Thymus (tissue), 11 donors: ENCODE data around the gene LGALS3BP. TPM values are rescaled to one million over a fixed set of nuclear protein-coding genes. Genes with fewer than 3 reads are reported as not detected.

Experiments used
- DNase-seq, 9 donors: peaks; one replicate each; pipeline ENCODE4 v3.0.0-alpha.2; 2013; ENCODE audit warnings: low spot score in 9 of 9, low read depth in 6 of 9, missing footprints in 1 of 9
- H3K27ac ChIP-seq, 2 donors: one replicate each; pipeline ENCODE4 v1.5.1; 2013; ENCODE audit warnings: control low read depth in 1 of 2, low read depth in 1 of 2, low read length in 1 of 2, mild to moderate bottlenecking in 1 of 2, moderate library complexity in 1 of 2
- H3K27me3 ChIP-seq, 2 donors: one replicate each; pipeline ENCODE4 v1.5.1; 2013; ENCODE audit warnings: low read length in 1 of 2; ENCODE audit not compliant: control insufficient read depth in 2 of 2, insufficient read depth in 1 of 2
- H3K36me3 ChIP-seq, 2 donors: one replicate each; pipeline ENCODE4 v1.5.1; 2013; ENCODE audit warnings: low read length in 1 of 2, mild to moderate bottlenecking in 1 of 2, moderate library complexity in 1 of 2; ENCODE audit not compliant: control insufficient read depth in 2 of 2, insufficient read depth in 2 of 2
- H3K4me1 ChIP-seq, 2 donors: one replicate each; pipeline ENCODE4 v1.5.1; 2013; ENCODE audit warnings: low read length in 2 of 2; ENCODE audit not compliant: control insufficient read depth in 2 of 2, insufficient read depth in 2 of 2
- H3K4me3 ChIP-seq, 2 donors: one replicate each; pipeline ENCODE4 v1.5.1; 2013; ENCODE audit warnings: low read length in 2 of 2, control low read depth in 1 of 2, mild to moderate bottlenecking in 1 of 2
- H3K9me3 ChIP-seq, 2 donors: one replicate each; pipeline ENCODE4 v1.5.1; 2013; ENCODE audit warnings: low read length in 1 of 2, mild to moderate bottlenecking in 1 of 2; ENCODE audit not compliant: control insufficient read depth in 2 of 2, insufficient read depth in 1 of 2
- WGBS: extraction: QIAGEN DNeasy Blood & Tissue Kit; methylation state at CpG from one replicate; pipeline ENCODE4 v1.1.7; 2013; 5-methylcytosine and 5-hydroxymethylcytosine counted together
- polyA plus RNA-seq: library from polyadenylated mRNA; stranded (reverse); fragments of 200-250 nt; gene quantifications from one replicate; pipeline ENCODE4 v1.2.3, GENCODE V29; 2013
- total RNA-seq: library from RNA; stranded (reverse); fragments of 120-200 nt; gene quantifications from one replicate; pipeline ENCODE4 v1.2.4, GENCODE V29; 2013
- donor health status: healthy.

LGALS3BP gene
- total and polyA plus RNA-seq, 2 donors: 66.1 to 81.3 TPM

DNA sequence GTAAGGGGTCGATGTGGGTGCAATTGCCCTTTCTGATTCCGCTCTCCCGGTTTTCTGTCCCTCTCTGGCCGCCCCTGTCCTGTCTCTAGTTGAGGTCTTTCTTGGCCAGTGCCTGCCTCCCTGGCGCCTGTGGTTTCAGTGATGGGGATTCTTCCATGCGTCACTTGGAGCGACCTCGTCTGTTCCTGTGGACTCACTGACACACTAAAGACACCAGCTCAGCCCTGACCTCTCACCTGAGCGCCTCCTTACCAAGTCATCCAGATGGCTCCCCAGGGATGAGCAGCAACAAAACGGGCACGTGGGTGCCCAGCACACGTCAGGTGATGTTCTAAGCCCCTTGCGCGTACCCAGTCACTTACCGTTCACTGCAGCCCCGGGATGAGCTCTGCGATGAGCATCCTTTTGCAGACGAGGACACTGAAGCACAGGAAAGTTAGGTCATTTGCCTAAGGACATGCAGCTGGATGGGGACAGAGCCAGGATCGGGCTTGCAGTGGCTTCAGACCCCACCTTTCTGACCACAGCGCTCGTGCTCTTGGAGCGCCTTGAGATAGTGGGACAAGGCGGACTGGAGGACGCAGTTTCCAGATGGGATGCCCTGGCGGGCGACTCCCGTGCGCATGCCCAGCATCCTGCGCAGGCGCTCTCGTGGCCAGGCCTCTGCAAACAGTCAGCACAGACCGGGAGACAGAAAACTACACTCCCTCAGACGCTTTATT, 11.5 kb upstream of the LGALS3BP start:
- H3K4me1 ChIP-seq: peaks cover 3 to 8% of the 10 kb centered on the region in 2 donors
- H3K36me3 ChIP-seq: peaks cover 58 to 62% of the 10 kb centered on the region in 2 donors
- 98% methylated on average over 33 of the region's 33 CpGs for WGBS
- no peak for DNase-seq
- H3K27ac ChIP-seq: no peak overlapping the region
- H3K27me3 ChIP-seq: peaks cover 0 to 2% of the 10 kb centered on the region in 2 donors
- no peak overlapping the region for H3K4me3 ChIP-seq
- H3K9me3 ChIP-seq: peaks cover 0 to 1% of the 10 kb centered on the region in 2 donors

DNA sequence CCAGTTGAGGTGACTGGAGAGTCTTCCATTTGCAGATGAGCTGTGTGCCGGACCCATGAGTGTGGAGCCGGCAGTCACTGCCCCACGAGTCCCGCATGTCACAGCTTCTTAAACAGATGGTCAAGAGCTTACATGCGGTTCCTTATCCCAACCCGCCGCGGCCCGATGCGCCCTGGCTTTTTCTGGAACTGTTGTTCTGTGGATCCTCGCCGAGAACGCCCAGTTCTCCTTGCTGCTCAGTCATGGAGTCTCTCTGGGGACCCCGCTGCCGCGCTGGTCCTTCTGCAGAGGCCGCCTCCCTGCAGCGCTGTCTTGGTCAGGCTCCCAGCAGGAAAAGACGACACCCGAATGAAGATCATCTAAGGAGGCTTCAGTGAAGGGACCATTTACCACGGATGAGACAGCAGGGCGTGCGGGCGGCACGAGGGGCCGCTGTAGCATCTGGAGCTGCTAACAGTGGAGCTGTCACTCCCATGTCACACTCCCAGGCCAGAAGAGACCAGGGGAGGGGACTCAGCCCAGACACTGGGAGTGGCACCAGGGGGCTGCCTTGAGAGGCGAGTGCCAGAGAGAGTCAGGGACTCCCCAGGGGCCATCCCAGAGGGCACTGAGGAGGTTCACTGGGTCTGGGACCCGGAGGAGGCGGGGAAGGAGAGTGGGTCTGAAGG, 10.8 kb upstream of the LGALS3BP start:
- H3K9me3 ChIP-seq: peaks cover 0 to 1% of the 10 kb centered on the region in 2 donors
- no peak overlapping the region for H3K27ac ChIP-seq
- peaks cover 51 to 55% of the 10 kb centered on the region in 2 donors for H3K36me3 ChIP-seq
- DNase-seq: no peak
- WGBS: 99% methylated on average over 29 of the region's 29 CpGs
- no peak overlapping the region for H3K4me3 ChIP-seq
- H3K27me3 ChIP-seq: peaks cover 0 to 2% of the 10 kb centered on the region in 2 donors
- H3K4me1 ChIP-seq: peaks cover 3 to 8% of the 10 kb centered on the region in 2 donors

DNA sequence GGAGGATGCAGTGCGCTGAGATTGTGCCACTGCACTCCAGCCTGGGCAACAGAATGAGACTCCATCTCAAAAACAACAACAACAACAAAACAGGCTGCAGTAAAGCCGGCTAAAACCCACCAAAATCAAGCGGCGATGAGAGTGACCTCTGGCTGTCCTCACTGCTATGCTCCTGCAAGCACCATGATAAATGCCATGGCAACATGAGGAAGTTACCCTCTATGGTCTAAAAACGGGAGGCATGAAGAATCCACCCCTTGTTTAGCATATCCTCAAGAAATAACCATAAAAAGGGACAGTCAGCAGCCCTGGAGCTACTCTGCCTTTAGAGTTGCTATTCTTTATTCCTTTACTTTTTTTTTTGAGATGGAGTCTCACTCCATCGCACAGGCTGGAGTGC, 8.4 kb upstream of the LGALS3BP start:
- Histone ChIP-seq H3K9me3 (peaks cover 0 to 1% of the 10 kb centered on the region in 2 donors), H3K27me3 (peaks cover 0 to 2% of the 10 kb centered on the region in 2 donors), H3K4me3 (no peak overlapping the region), H3K36me3 (peaks cover 31% of the 10 kb centered on the region in 2 donors), H3K27ac (no peak overlapping the region), H3K4me1 (peaks cover 3 to 8% of the 10 kb centered on the region in 2 donors)
- no peak for DNase-seq
- 82% methylated on average over 6 of the region's 6 CpGs for WGBS

DNA sequence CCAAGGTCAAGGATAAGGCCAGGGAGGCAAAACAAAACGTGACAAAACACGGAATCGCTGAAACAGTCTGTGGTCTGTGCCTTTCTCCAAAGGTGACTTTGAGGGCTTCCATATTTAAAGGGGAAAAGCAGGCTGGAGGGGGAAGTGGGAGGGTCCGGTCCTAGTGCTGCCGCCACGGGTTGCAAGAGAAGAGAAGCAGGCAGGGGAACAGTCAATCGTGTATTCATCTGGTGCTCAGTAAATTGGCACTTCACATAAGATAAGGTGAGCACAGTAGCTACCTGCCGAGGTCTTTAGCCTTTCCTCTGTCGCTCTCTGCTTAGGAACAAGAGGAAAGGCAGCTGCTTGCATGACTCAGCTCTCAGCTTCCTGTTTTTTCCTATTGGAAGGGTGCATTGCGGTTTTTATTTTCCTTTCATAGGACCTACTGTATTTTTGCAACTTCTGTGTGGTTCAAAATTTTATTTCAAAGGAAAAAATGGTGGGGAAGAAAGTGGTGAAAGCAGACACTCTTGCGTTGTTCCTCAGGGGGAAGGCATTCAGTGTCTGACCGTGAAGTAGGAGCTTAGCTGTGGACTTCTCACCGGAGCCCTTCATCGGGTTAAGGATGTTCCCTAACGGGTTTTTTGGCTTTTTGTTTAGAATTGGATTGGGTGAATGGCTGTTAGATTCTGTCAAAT, 7.1 kb upstream of the LGALS3BP start:
- H3K4me1 ChIP-seq: peaks cover 3 to 8% of the 10 kb centered on the region in 2 donors
- no peak overlapping the region for H3K4me3 ChIP-seq
- peak in 1 of 9 donors; percentile 22 for DNase-seq
- H3K36me3 ChIP-seq: peaks cover 18% of the 10 kb centered on the region in 2 donors
- peaks cover 0 to 1% of the 10 kb centered on the region in 2 donors for H3K9me3 ChIP-seq
- H3K27ac ChIP-seq: peak overlapping the region in 1 of 2 donors; percentile 35
- 3% methylated on average over 15 of the region's 15 CpGs for WGBS
- peaks cover 0 to 2% of the 10 kb centered on the region in 2 donors for H3K27me3 ChIP-seq

DNA sequence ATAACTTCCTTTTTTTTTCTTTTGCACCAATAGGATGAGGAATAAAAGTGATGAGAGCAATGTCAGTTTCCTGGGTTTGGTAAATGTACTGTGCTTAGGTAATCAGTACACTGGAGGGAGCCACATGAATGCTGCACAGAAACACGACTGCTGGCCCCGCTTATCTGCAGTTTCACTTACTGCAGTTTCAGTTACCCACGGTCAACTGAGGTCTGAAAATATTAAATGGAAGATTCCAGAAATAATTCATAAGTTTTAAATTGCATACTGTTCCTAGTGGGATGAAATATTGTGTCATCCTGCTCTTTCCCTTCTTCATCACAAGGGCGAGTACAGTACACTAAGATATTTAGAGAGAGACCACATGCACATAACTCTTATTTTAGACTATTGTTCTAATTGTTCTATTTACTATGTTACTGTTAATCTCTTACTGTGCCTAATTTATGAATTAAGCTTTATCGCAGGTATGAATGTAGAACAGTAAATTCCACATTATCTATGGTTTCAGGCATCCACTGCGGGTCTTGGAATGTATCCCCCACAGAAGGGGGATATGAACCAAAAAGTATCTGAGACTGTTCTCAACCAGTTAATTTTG, 6.4 kb upstream of the LGALS3BP start:
- 24% methylated on average over 6 of the region's 6 CpGs for WGBS
- peaks cover 11 to 12% of the 10 kb centered on the region in 2 donors for H3K36me3 ChIP-seq
- no peak overlapping the region for H3K4me3 ChIP-seq
- DNase-seq: peak in 1 of 9 donors; percentile 37
- H3K4me1 ChIP-seq: peaks cover 3 to 8% of the 10 kb centered on the region in 2 donors
- H3K9me3 ChIP-seq: peaks cover 0 to 1% of the 10 kb centered on the region in 2 donors
- H3K27me3 ChIP-seq: peaks cover 0 to 2% of the 10 kb centered on the region in 2 donors
- no peak overlapping the region for H3K27ac ChIP-seq

DNA sequence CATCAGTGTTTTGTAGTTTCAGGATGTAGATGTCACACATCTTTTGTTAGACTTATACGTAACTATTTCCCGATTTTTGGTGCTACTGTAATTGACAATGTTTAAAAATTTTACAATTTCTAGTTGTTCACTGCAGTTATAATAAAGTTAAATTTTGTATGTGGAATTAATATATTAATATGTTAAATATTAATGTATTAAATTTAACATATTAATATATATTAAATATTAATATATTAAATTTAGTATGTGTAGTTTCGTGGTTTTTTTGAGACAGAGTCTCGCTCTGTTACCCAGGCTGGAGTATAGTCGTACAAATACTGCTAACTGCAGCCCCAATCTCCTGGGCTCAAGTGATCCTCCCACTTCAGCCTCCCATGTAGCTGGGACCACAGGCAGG, 5.7 kb upstream of the LGALS3BP start:
- peaks cover 0 to 2% of the 10 kb centered on the region in 2 donors for H3K27me3 ChIP-seq
- H3K4me3 ChIP-seq: no peak overlapping the region
- WGBS: 94% methylated on average over 5 of the region's 5 CpGs
- peaks cover 3 to 12% of the 10 kb centered on the region in 2 donors for H3K4me1 ChIP-seq
- peaks cover 4% of the 10 kb centered on the region in 2 donors for H3K36me3 ChIP-seq
- H3K27ac ChIP-seq: no peak overlapping the region
- no peaks in the 10 kb centered on the region for H3K9me3 ChIP-seq
- no peak for DNase-seq

DNA sequence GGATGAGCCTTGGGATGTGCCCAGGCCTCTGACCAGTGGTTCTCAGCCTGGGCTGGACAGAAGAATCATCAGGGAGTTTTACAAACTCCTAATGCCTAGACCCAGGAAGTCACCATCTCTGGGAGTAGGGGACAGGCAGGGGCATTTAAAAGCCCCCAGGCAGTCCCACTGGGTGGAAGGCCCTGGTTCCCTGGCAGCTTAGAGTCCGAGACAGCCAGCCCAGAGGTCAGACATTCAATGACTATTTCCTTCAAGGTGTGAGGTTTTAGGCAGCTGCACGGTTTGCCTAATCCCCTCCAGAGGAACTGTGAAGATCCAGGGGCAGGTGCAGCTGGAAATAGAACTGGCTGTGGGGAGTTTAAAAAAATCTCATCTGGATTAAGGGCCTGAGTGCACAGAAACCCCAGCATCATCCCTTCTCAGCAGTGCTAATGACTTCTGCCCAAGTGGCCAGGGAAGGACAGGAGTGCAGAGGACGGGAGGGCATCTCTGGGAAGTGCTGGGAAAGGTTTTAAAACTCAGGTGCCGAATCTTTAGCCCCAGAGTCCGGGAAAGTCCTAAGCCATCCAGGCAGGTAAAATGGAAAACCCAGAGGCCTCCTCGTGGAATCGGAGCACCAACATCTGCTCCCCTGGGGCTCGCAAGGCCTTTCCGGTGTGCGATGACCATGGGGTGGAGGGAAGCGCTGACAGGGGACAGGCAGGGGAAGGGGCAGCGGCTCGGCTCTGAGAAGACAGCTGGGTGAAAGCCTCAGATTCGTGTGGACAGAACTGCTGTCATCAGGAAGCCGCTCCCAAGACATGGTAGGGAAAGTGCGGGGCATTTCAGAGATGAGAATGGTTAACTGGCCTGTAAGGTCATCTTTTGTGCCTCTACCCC, 1.5 kb upstream of the LGALS3BP start:
- Histone ChIP-seq H3K9me3 (no peaks in the 10 kb centered on the region), H3K4me3 (no peak overlapping the region), H3K4me1 (peaks cover 15 to 41% of the 10 kb centered on the region in 2 donors), H3K27me3 (no peaks in the 10 kb centered on the region), H3K27ac (no peak overlapping the region), H3K36me3 (peaks cover 4 to 9% of the 10 kb centered on the region in 2 donors)
- no peak for DNase-seq
- 97% methylated on average over 16 of the region's 16 CpGs for WGBS

DNA sequence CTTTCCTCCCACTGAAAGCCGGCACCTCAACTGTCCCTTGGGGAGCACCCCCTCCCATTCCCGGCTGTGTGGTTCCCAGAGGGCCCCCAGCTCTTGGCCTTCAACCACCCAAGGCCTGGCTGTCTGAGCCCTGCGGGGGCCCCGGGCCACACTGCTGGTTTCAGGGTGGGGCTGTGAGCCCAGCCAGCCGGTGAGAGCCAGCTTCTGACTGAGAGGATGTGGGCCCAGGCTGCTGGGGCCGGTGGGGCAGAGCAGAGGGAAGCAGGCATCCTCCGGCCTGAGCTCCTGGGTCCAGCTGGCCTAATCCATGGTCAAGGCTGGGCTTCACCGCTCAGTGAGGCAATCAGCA, 875 bp upstream of the LGALS3BP start:
- Histone ChIP-seq H3K4me3 (no peak overlapping the region), H3K27ac (no peak overlapping the region), H3K9me3 (no peaks in the 10 kb centered on the region), H3K27me3 (no peaks in the 10 kb centered on the region), H3K36me3 (peaks cover 10 to 15% of the 10 kb centered on the region in 2 donors), H3K4me1 (peaks cover 15 to 43% of the 10 kb centered on the region in 2 donors)
- no peak for DNase-seq
- 88% methylated on average over 8 of the region's 8 CpGs for WGBS
